SK-N-MC (cell line): ENCODE measurements around the gene SDK1.

Source experiments
- DNase-seq: peaks from one replicate; pipeline ENCODE4 v3.0.0-alpha.2; 2011; ENCODE audit warnings: low read depth, low spot score
- H3K27ac ChIP-seq: fragments of 200-600 bp; sonication (generic); 2 replicates; pipeline ENCODE4 v1.5.1; 2016; ENCODE audit warnings: mixed run types
- H3K36me3 ChIP-seq: fragments of 200-600 bp; sonication (generic); 2 replicates; pipeline ENCODE4 v1.6.1; 2017; ENCODE audit warnings: antibody characterized with exemption, low read length, mixed read lengths; ENCODE audit not compliant: insufficient read depth
- H3K4me3 ChIP-seq: fragments of 200-600 bp; sonication (generic); 2 replicates; pipeline ENCODE4 v1.5.1; 2016
- H3K9ac ChIP-seq: fragments of 200-600 bp; sonication (generic); 2 replicates; pipeline ENCODE4 v1.8.0; 2017; ENCODE audit warnings: mixed run types, mixed read lengths; ENCODE audit not compliant: insufficient read length
- H3K9me3 ChIP-seq: fragments of 200-600 bp; sonication (generic); 2 replicates; pipeline ENCODE4 v1.6.1; 2017; ENCODE audit warnings: low read depth, mild to moderate bottlenecking, antibody characterized with exemption, low read length, moderate library complexity, mixed read lengths
- EZH2 ChIP-seq: fragments of 200-600 bp; sonication (generic); IDR thresholded peaks from one replicate; pipeline ENCODE4 v1.6.1; 2017; ENCODE audit warnings: antibody characterized with exemption
- FOXP2 ChIP-seq: optimal IDR thresholded peaks from 2 replicates; pipeline ENCODE3; 2011; ENCODE audit warnings: mild to moderate bottlenecking, moderate library complexity; ENCODE audit not compliant: insufficient read depth; ENCODE audit errors: extremely low read length, control extremely low read depth
- POLR2AphosphoS5 ChIP-seq: IDR thresholded peaks from 2 replicates; pipeline ENCODE4 v1.6.1; 2012; ENCODE audit warnings: mild to moderate bottlenecking, low read depth, low read length, borderline replicate concordance

The SDK1 gene

GRCh38 chr7:4226524-4226882 lies 925.5 kb downstream of the SDK1 start:
- no peak for TF ChIP-seq EZH2
- peak overlapping the region; percentile 85 for H3K27ac ChIP-seq
- H3K4me3 ChIP-seq = peak overlapping the region; percentile 38
- no peak overlapping the region for H3K9ac ChIP-seq
- peak; percentile 63 for DNase-seq
- no peaks in the 10 kb centered on the region for H3K9me3 ChIP-seq
- H3K36me3 ChIP-seq = peaks cover 13% of the 10 kb centered on the region

GRCh38 chr7:4227105-4228010 lies 926.3 kb downstream of the SDK1 start:
- Histone ChIP-seq H3K9ac (peak overlapping the region; percentile 26), H3K27ac (peak overlapping the region; percentile 85), H3K4me3 (peak overlapping the region; percentile 38), H3K9me3 (no peaks in the 10 kb centered on the region), H3K36me3 (peaks cover 13% of the 10 kb centered on the region)
- TF ChIP-seq FOXP2 = no peak
- no peak for DNase-seq

- TF ChIP-seq EZH2 = no peak
- TF ChIP-seq POLR2AphosphoS5 = no peak
- TF ChIP-seq FOXP2 = no peak
- Histone ChIP-seq H3K9ac (no peak overlapping the region), H3K36me3 (no peaks in the 10 kb centered on the region; the same call in 1 of the 2 replicates), H3K9me3 (no peaks in the 10 kb centered on the region), H3K27ac (no peak overlapping the region), H3K4me3 (no peak overlapping the region)
- no peak for DNase-seq
Observed at GRCh38 chr7:4230352-4230751, 929.3 kb downstream of the SDK1 start.

GRCh38 chr7:4233146-4233545 lies 932.1 kb downstream of the SDK1 start:
- H3K9ac ChIP-seq = no peak overlapping the region
- H3K4me3 ChIP-seq = no peak overlapping the region
- H3K36me3 ChIP-seq = no peaks in the 10 kb centered on the region; the same call in 1 of the 2 replicates
- DNase-seq = no peak
- no peak overlapping the region for H3K27ac ChIP-seq
- no peaks in the 10 kb centered on the region for H3K9me3 ChIP-seq
- TF ChIP-seq EZH2 = no peak
- no peak for TF ChIP-seq POLR2AphosphoS5
- TF ChIP-seq FOXP2 = no peak

GRCh38 chr7:4233621-4234497 lies 932.8 kb downstream of the SDK1 start:
- DNase-seq = no peak
- TF ChIP-seq EZH2 (no peak), FOXP2 (no peak), POLR2AphosphoS5 (no peak)
- H3K9me3 ChIP-seq = no peaks in the 10 kb centered on the region
- H3K27ac ChIP-seq = no peak overlapping the region
- H3K4me3 ChIP-seq = no peak overlapping the region
- peaks cover 3% of the 10 kb centered on the region; the same call in 1 of the 2 replicates for H3K36me3 ChIP-seq
- no peak overlapping the region for H3K9ac ChIP-seq

GRCh38 chr7:4234498-4234855 lies 933.4 kb downstream of the SDK1 start:
- Histone ChIP-seq H3K9me3 (no peaks in the 10 kb centered on the region), H3K27ac (no peak overlapping the region), H3K36me3 (peaks cover 7% of the 10 kb centered on the region; the same call in 1 of the 2 replicates), H3K9ac (no peak overlapping the region), H3K4me3 (no peak overlapping the region)
- no peak for DNase-seq
- no peak for TF ChIP-seq POLR2AphosphoS5

- Histone ChIP-seq H3K36me3 (peaks cover 7% of the 10 kb centered on the region; the same call in 1 of the 2 replicates), H3K27ac (no peak overlapping the region), H3K9ac (no peak overlapping the region), H3K9me3 (no peaks in the 10 kb centered on the region), H3K4me3 (no peak overlapping the region)
- no peak for DNase-seq
- TF ChIP-seq POLR2AphosphoS5 (no peak), FOXP2 (no peak), EZH2 (no peak)
Observed at GRCh38 chr7:4234886-4235285, 933.8 kb downstream of the SDK1 start.

GRCh38 chr7:4235596-4235995 lies 934.5 kb downstream of the SDK1 start:
- Histone ChIP-seq H3K36me3 (peaks cover 7% of the 10 kb centered on the region; the same call in 1 of the 2 replicates), H3K27ac (no peak overlapping the region), H3K9ac (no peak overlapping the region), H3K9me3 (no peaks in the 10 kb centered on the region), H3K4me3 (no peak overlapping the region)
- no peak for TF ChIP-seq EZH2
- TF ChIP-seq FOXP2 = no peak
- TF ChIP-seq POLR2AphosphoS5 = no peak
- DNase-seq = no peak
